GM18868 (cell line): ENCODE measurements around the gene FBLN5.
"Not testable (repeated sequence)": the region's sequence is repeated elsewhere in the genome, so short reads cannot be mapped to it uniquely, and the experiment has no call there.

Experiments used
- ATAC-seq: cut with Tn5 transposase; IDR thresholded peaks from one replicate; pipeline ENCODE4 v1.9.1; 2021; ENCODE audit warnings: mild to moderate bottlenecking, moderate library complexity; ENCODE audit not compliant: unreplicated experiment

The FBLN5 gene

GRCh38 chr14:91910196-91910595 lies 37.3 kb downstream of the FBLN5 start:
- no peak for ATAC-seq

DNA sequence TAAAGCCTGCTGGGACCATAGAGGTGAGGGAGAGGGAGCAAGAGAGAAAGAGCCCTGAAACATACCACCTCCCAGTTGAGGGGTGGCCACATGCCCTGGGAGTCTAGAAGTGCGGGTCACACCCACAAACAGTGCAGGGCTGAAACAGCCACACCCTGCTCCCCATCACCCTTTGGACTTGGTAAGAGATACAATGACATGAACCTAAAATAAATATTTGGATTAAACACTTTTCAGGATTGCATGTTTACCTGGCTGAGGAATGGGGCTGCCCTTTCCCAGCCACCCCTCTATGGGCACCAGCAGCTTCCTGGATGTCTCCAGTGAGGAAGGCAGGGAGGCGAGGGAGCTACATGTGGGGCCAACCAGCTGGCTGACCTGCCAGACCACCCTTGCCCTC lies 41.1 kb downstream of the FBLN5 start:
- ATAC-seq = no peak

DNA sequence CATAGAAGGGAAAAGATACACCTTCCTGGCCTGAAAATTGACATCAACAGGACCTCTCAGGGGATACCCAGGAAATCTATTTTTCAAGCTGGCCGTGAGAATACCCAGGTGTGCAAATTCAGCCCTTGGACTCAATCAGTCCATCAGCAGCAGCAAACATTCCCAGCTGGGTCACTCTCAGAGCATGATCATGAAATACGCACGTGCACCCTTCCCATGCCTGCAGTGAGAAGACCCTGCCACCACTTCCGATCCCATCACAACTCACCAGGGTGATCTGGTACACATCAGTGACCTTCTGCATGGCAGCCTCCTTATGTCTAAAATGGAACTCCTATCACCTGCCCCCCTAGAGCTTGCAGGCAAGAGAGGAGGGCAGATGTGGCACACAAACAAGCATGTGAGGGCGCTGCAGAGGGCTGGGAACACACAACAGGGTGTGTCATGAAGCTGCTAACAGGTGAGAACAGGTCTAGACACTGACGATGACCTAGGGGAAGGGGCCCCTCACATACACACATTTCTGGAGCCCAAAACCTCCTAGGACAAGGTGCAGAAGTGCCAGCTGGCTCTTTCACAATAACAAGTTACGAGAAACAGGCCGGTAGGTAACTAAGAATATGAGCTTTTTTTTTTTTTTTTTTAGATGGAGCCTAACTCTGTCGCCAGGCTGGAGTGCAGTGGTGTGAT lies 42.4 kb downstream of the FBLN5 start:
- no peak for ATAC-seq

DNA sequence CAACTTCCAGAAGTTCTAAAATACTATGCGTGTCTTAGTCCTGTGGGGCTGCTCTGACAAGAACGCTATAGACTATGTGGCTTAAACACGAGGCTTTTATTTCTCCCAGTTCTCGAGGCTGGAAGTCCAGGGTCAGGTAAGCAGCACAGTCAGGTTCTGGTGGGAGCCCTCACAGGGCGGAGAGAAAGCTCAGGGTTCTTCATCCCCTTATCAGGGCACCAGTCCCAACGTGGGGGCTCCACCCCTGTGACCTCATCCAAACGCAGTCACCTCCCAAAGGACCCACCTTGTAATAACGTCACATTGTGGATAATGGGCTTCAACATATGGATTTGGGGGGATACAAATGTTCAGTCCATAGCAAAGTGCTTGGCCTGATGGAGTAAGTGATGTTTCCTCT lies 43.0 kb downstream of the FBLN5 start:
- ATAC-seq = no peak

- no peak for ATAC-seq
Measured at GRCh38 chr14:91903070-91903469, 44.4 kb downstream of the FBLN5 start.

- ATAC-seq = no peak
Measured at GRCh38 chr14:91902336-91902735, 45.2 kb downstream of the FBLN5 start.

DNA sequence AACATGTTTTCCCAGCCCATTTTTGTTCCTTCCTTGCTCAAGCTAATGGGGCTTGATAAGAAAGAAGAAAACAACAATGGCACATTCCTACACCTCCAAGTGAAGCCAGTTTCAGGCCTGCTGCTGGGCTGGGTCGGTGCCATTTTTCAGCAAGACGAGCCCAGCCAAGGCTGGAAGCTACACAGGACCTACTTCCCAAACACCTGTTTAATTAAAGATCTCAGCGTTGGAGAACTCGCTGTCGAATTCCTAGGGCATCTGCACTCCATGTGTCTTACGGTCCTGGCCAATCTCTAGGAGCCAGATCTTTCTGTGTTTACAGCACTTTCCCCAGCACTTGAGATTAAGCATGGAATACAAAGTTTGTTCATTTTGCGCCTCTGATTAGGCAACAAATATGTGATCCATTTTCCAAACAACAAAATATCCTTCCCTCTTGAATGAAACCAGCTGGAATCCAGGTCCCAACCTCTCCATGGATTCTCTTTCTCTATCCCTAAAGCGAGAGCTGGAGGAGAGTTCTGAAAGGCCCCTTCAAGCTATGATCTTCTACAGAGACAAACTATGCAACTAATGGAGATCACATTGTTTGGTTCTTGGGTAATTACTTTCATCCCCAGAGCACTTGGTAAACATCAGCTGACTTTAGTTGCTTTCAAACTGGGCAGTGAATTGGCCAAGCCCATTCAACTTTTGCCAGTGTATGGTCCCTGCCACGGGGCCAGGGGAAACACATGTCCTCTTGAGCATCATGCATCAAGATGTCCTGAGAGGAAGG lies 45.9 kb downstream of the FBLN5 start:
- ATAC-seq = no peak

DNA sequence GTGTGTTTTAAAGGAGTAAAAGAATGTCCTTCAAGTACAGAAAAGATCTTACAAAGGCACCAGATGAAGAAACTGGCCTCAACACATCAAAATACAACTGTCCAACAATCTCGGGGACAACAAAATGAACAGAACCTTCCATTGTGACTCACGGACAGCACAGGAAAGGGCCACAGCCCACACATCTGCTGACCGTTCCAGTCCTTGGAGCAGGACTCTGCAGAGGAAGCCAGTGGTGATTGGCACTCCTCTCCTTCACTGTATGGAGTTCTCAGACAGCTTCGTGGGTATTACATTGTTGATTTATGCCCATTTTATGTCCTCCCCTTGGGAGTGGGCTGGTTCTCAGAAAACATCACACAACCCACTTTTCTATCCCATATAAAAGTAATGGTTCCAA lies 47.7 kb downstream of the FBLN5 start:
- ATAC-seq = no peak

GRCh38 chr14:91899213-91899612 lies 48.3 kb downstream of the FBLN5 start:
- ATAC-seq = no peak

GRCh38 chr14:91898372-91898771 lies 49.1 kb downstream of the FBLN5 start:
- ATAC-seq = no peak

DNA sequence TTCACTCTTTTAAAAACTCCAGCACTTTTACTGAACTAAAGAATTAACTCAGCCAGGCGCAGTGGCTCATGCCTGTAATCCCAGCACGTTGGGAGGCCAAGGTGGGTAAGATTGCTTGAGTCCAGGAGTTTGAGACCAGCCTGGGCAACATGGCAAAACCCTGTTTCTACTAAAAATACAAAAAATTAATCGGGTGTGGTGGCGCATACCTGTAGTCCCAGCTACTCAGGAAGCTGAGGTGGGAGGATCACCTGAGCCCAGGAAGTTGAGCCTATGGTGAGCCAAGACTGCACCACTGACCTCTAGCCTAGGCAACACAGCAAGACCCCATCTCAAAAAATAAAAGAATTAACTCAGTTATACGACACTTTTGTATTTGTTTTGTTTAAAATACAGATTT lies 49.8 kb downstream of the FBLN5 start:
- ATAC-seq = not testable (repeated sequence)

DNA sequence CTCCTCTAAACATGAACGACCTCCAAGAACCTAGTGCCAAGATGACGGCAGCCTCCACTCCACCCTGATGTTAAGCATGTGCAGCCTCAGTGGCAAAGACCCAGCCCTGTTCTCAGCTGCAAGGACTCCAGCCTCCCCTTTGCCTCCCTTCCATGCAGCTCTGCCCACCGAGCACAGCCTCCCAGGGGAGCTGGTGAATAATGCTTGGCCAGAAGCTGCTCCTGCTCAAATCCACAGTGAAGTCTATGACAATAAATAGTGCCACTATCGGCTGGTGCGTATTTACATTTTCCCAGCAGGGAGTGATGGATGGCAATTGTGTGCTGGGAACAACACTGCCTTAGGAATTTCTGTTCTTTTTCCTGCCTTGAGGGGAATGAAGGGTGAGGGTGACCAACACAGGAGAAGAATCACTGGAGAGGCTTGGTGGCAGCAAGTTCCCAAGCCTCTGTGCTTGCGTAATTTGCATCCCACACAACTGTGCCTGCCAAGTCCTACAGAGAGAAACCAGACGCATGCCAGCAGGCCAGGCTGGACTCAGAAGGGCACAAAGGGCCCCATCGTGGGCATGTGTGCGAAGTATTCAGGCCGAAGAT lies 50.3 kb downstream of the FBLN5 start:
- ATAC-seq = no peak

DNA sequence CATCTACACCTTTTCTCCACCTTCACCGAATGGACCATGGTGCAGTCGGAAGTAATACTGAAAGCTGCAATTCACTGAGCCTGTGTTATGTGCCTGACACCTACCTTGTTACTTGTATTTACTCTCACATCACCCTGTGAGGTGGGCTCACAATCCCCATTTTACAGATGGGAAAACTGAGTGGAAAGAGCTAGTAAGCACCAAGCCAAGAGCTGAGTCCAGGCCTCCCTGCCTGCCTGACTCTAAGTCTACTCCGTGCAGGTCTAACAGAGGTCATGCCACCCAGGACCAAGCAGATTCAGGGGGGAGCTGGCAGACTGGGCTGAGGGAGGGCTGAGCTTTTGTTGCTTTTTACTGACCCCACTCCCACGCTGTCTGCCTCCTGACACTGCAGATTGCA lies 51.1 kb downstream of the FBLN5 start:
- no peak for ATAC-seq

GRCh38 chr14:91893669-91894068 lies 53.8 kb downstream of the FBLN5 start:
- no peak for ATAC-seq

DNA sequence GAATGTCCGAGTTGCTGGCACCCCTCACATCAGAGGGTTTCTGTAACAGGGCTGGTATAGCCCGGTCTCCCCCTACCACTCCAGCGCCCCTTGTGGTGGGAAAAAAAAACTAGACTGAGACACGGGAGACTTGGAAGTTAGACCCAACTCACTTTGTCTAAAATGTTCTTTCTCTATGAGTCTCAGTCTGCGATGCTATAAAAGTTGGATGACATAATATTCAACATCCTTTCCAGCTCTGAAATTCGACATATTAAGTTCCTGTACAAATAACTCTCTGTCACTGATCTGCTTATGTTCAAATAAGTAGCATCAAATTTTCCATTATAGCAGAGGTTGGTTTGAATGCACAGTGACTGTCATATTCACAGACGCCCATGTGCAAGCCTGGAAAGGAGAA lies 54.5 kb downstream of the FBLN5 start:
- ATAC-seq = peak; percentile 41

DNA sequence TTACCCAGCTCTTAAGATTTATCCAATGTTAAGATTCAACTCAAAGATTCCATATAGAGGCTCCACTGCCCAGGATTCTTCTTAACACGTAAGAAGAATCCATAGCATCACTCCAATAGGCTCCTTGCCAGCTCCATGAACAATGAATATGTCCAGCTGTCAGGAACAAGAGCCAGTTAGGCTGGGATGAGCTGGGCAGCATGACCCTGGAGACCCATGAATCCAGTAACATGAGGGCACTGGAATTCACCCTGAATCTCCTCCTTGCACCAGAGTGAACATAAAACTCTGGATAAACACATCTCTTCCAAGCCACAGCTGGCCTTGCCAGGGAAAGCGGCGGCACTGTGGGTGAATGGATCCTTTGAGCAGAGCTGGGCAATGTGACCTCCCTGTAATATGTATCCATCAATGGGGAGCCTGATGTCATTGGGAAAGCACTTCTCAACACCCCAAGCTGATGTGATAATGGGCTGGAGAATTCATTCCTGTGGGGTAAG lies 55.7 kb downstream of the FBLN5 start:
- no peak for ATAC-seq

GRCh38 chr14:91891101-91891500 lies 56.4 kb downstream of the FBLN5 start:
- no peak for ATAC-seq

DNA sequence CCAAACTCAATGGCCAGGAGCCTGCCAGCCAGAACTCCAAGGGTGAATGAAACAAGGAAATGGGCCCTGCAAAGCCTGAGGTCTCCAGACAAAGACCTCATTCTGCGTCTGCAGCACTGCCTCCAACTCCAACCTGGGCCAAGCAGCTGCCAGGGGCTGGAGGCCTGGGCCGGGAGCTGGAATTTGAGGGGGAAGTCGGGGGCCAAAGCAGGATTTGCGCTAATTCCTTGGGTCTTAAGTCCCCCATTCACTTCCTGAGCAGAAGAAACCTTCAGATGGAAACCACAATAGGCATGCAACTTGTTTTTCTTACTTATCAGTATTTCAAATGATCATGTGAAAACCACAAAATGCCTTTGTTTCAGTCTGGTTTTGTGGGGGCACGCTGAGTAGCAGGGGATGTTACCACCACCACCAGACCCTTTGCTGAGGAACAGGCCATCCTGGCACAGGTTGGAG lies 57.2 kb downstream of the FBLN5 start:
- no peak for ATAC-seq

GRCh38 chr14:91889477-91890211 lies 57.9 kb downstream of the FBLN5 start:
- ATAC-seq = no peak

GRCh38 chr14:91888641-91889476 lies 58.6 kb downstream of the FBLN5 start:
- ATAC-seq = no peak
